Fibroblast of peridontal ligament (primary cell): ENCODE results near the gene SNX8.
"Not testable (repeated sequence)": the region's sequence is repeated elsewhere in the genome, so short reads cannot be mapped to it uniquely, and the experiment has no call there.

Experiments used
- DNase-seq: peaks from one replicate; pipeline ENCODE4 v3.0.0-alpha.2; 2010; ENCODE audit errors: extremely low read depth

SNX8 gene

GRCh38 chr7:2314209-2314955, at the start of gene SNX8:
Gene SNX8, minus strand, starts transcription at chr7:2314441. Its CDS starts 20 bp downstream, at chr7:2314421.
- DNase-seq, result peak; percentile 70

- no peak for DNase-seq
These were observed 48.3 kb upstream of the SNX8 start for GRCh38 chr7:2362385-2363088.

GRCh38 chr7:2360796-2361195, 46.6 kb upstream of the SNX8 start:
- DNase-seq, result no peak

GRCh38 chr7:2359610-2360009, 45.4 kb upstream of the SNX8 start:
- DNase-seq, result no peak

- no peak for DNase-seq
These were observed 44.8 kb upstream of the SNX8 start for GRCh38 chr7:2358968-2359527.

- DNase-seq, result no peak
These were observed 43.3 kb upstream of the SNX8 start for GRCh38 chr7:2357571-2357970.

GRCh38 chr7:2357165-2357564, 42.9 kb upstream of the SNX8 start:
- DNase-seq, result no peak

GRCh38 chr7:2355705-2356008, 41.4 kb upstream of the SNX8 start:
- DNase-seq, result no peak

GRCh38 chr7:2354939-2355704, 40.9 kb upstream of the SNX8 start:
- no peak for DNase-seq

GRCh38 chr7:2354186-2354938, 40.1 kb upstream of the SNX8 start, which contains the start of gene EIF3B:
Gene EIF3B, plus strand, starts transcription at chr7:2354827. Its CDS starts 95 bp downstream, at chr7:2354922.
- peak; percentile 98 for DNase-seq

GRCh38 chr7:2353936-2354185, 39.6 kb upstream of the SNX8 start:
- DNase-seq, result no peak

- no peak for DNase-seq
These were observed 39.1 kb upstream of the SNX8 start for GRCh38 chr7:2353113-2353935.

- DNase-seq, result no peak
These were observed 36.6 kb upstream of the SNX8 start for GRCh38 chr7:2350861-2351260.

- no peak for DNase-seq
These were observed 35.8 kb upstream of the SNX8 start for GRCh38 chr7:2350055-2350454.

- DNase-seq, result not testable (repeated sequence)
These were observed 33.3 kb upstream of the SNX8 start for GRCh38 chr7:2347351-2348063.

GRCh38 chr7:2336626-2337299, 22.5 kb upstream of the SNX8 start:
- DNase-seq, result no peak

GRCh38 chr7:2332606-2333231, 18.5 kb upstream of the SNX8 start:
- DNase-seq, result not testable (repeated sequence)

GRCh38 chr7:2331707-2332106, 17.5 kb upstream of the SNX8 start:
- DNase-seq, result no peak

GRCh38 chr7:2330493-2330892, 16.3 kb upstream of the SNX8 start:
- no peak for DNase-seq
